HepG2 (cell line): ENCODE results near the gene CCDC158. TPM values are rescaled to one million over a fixed set of nuclear protein-coding genes. Genes with fewer than 3 reads are reported as not detected.

ENCODE experiments used
- ATAC-seq: fragments of 200-7000 bp; cut with Tn5 transposase; 3 replicates; pipeline ENCODE4 v1.9.1; 2020; ENCODE audit warnings: mild to moderate bottlenecking, moderate library complexity
- BruUV-seq: library from RNA; stranded (reverse); fragments of 400-500 nt; replicated peaks from 2 replicates; lab custom pipeline; 2021; lab: Mats Ljungman, UMichigan
- CTCF ChIA-PET: fragments of 300-600 bp; formaldehyde crosslinking; extraction: SDS; loops from one replicate; lab custom pipeline; 2021; ENCODE audit warnings: low total read pairs, inconsistent platforms, low intra/inter-chr PET ratio; lab: Yijun Ruan, JAX
- POLR2A ChIA-PET: fragments of 350-600 bp; sonication (Branson Sonifier 250); formaldehyde crosslinking; loops from one replicate; lab custom pipeline; 2020; ENCODE audit warnings: antibody characterized with exemption, inconsistent platforms; lab: Yijun Ruan, JAX
- DNase-seq: peaks from one replicate; pipeline ENCODE4 v3.0.0-alpha.2; 2015; ENCODE audit warnings: low spot score
- FAIRE-seq: peaks from 3 replicates; lab custom pipeline; 2011; peaks lifted over from hg19 to GRCh38; lab: Jason Lieb, UNC
- H2AFZ ChIP-seq: one replicate; pipeline ENCODE4 v1.6.1; 2011; ENCODE audit warnings: low read length, inconsistent platforms
- H3K27ac ChIP-seq: fragments of 300-600 bp; 3 replicates; pipeline ENCODE4 v1.8.0; 2011; ENCODE audit warnings: mixed run types, mild to moderate bottlenecking, mixed read lengths, low read length, inconsistent platforms; ENCODE audit not compliant: insufficient read depth; ENCODE audit errors: extremely low read length
- H3K27me3 ChIP-seq, 2 experiments: fragments of 200-600 bp in 1 of 2; 2 replicates in 1 of 2; 3 replicates in 1 of 2; pipeline versions ENCODE4 v1.6.0 to v1.8.0; 2011; ENCODE audit warnings: low read length in 2 of 2, mild to moderate bottlenecking in 2 of 2, moderate library complexity in 2 of 2, inconsistent platforms in 1 of 2; ENCODE audit not compliant: insufficient read depth in 2 of 2, control insufficient read depth in 1 of 2
- H3K36me3 ChIP-seq, 2 experiments: fragments of 200-600 bp in 1 of 2; replicated peaks in 1 of 2; 2 replicates in 1 of 2; 3 replicates in 1 of 2; pipeline versions ENCODE4 v1.5.1 to v1.8.0; 2011; ENCODE audit warnings: low read length in 2 of 2, inconsistent platforms in 1 of 2; ENCODE audit not compliant: insufficient read depth in 2 of 2, control insufficient read depth in 1 of 2
- H3K4me1 ChIP-seq: 2 replicates; pipeline ENCODE4 v1.5.1; 2012; ENCODE audit warnings: low read length, inconsistent platforms; ENCODE audit not compliant: insufficient read depth
- H3K4me2 ChIP-seq: 2 replicates; pipeline ENCODE4 v1.6.0; 2011; ENCODE audit warnings: low read depth, low read length, inconsistent platforms
- H3K4me3 ChIP-seq, 3 experiments: fragments of 200-600 bp in 1 of 3; sonication (generic), shearing (Covaris generic) in 1 of 3; replicated peaks in 1 of 3; 2 replicates each; pipeline ENCODE4 v1.5.1; 2011 to 2016; ENCODE audit warnings: low read length in 3 of 3, inconsistent platforms in 2 of 3, low read depth in 2 of 3, mild to moderate bottlenecking in 2 of 3, control low read depth in 1 of 3, mixed read lengths in 1 of 3; ENCODE audit not compliant: insufficient read depth in 1 of 3
- H3K79me2 ChIP-seq: one replicate; pipeline ENCODE4 v1.6.1; 2011; ENCODE audit warnings: low read length, inconsistent platforms; ENCODE audit not compliant: insufficient read depth
- H3K9ac ChIP-seq: 2 replicates; pipeline ENCODE4 v1.6.0; 2011; ENCODE audit warnings: mild to moderate bottlenecking, low read depth, low read length, inconsistent platforms; ENCODE audit not compliant: insufficient read depth
- H3K9me3 ChIP-seq: 2 replicates; pipeline ENCODE4 v1.5.1; 2012; ENCODE audit warnings: mild to moderate bottlenecking, low read length
- H4K20me1 ChIP-seq: 2 replicates; pipeline ENCODE4 v1.6.0; 2011; ENCODE audit warnings: inconsistent platforms, mild to moderate bottlenecking, low read length, moderate library complexity; ENCODE audit not compliant: insufficient read depth
- CENPT ChIP-seq: sonication (generic); formaldehyde crosslinking; IDR thresholded peaks from 2 replicates; pipeline ENCODE4 v1.8.0; 2022; ENCODE audit warnings: low read depth, mild to moderate bottlenecking, moderate library complexity, missing genetic modification reagents
- CREM ChIP-seq, 2 experiments: sonication (generic) in 1 of 2; formaldehyde crosslinking in 1 of 2; IDR thresholded peaks; 2 replicates each; pipeline versions ENCODE4 v1.4.0 to v1.6.1; 2016 to 2020; ENCODE audit warnings: antibody characterized with exemption in 1 of 2, mild to moderate bottlenecking in 1 of 2, missing genetic modification reagents in 1 of 2
- NFE2L2 ChIP-seq: fragments of 150-350 bp; IDR thresholded peaks from 2 replicates; pipeline ENCODE4 v1.6.1; 2014; ENCODE audit warnings: low read length
- PLRG1 ChIP-seq: fragments of 450-650 bp; conservative IDR thresholded peaks from 2 replicates; pipeline ENCODE4 v1.6.1; 2016
- REL ChIP-seq: sonication (generic); formaldehyde crosslinking; conservative IDR thresholded peaks from 2 replicates; pipeline ENCODE4 v1.8.0; 2022; ENCODE audit warnings: mild to moderate bottlenecking, missing genetic modification reagents, moderate library complexity
- RFX5 ChIP-seq: IDR thresholded peaks from 2 replicates; pipeline ENCODE4 v1.6.1; 2011; ENCODE audit warnings: low read depth, low read length, improper control_type of control experiment
- TP53 ChIP-seq: sonication (generic); formaldehyde crosslinking; conservative IDR thresholded peaks from 2 replicates; pipeline ENCODE4 v1.4.0; 2020; ENCODE audit warnings: missing genetic modification reagents
- ZNF597 ChIP-seq: sonication (generic); formaldehyde crosslinking; IDR thresholded peaks from 2 replicates; pipeline ENCODE4 v1.5.0; 2020; ENCODE audit warnings: missing genetic modification reagents
- ZNF772 ChIP-seq: sonication (generic); formaldehyde crosslinking; IDR thresholded peaks from 2 replicates; pipeline ENCODE4 v1.5.0; 2020; ENCODE audit warnings: mild to moderate bottlenecking, missing genetic modification reagents
- ZNF839 ChIP-seq: sonication (generic); formaldehyde crosslinking; IDR thresholded peaks from 2 replicates; pipeline ENCODE4 v1.4.0; 2020; ENCODE audit warnings: missing genetic modification reagents, mild to moderate bottlenecking, borderline replicate concordance
- WGBS: methylation state at CpG from one replicate; pipeline ENCODE4 v1.1.6; 2017; ENCODE audit warnings: low lambda C conversion rate; 5-methylcytosine and 5-hydroxymethylcytosine counted together
- in situ Hi-C: cut with HindIII; loops from 2 replicates; pipeline ENCODE4 v1.10.0; 2017; ENCODE audit warnings: low pct_unique_long_range_greater_than_20kb; ENCODE audit not compliant: extremely low pct_ligation_motif_present
- intact Hi-C: fragments of 100-400 bp; cut with micrococcal nuclease; formaldehyde crosslinking; loops from one replicate; pipeline ENCODE4 v1.10.0; 2022; ENCODE audit not compliant: unreplicated experiment
- polyA plus RNA-seq, 8 experiments: library from polyadenylated mRNA; depleted of rRNA in 3 of 8; stranded (reverse) in 7 of 8; unstranded in 1 of 8; fragments of >200 nt; fragmentation: Illumina TruSeq in 4 of 8; extraction: Trizol in 4 of 8; gene quantifications; 2 replicates each; pipeline versions ENCODE4 v1.2.1 to v1.2.3, GENCODE V29; 2011 to 2016; ENCODE audit warnings: low read depth in 4 of 8, missing spikeins in 1 of 8, mixed read lengths in 1 of 8; ENCODE audit not compliant: insufficient read depth in 1 of 8
- total RNA-seq, 5 experiments: library from RNA; depleted of rRNA; stranded (reverse); fragments of >200 nt; fragmentation: Illumina TruSeq; extraction: Trizol; gene quantifications; 2 replicates each; pipeline ENCODE4 v1.2.3, GENCODE V29; 2016; ENCODE audit warnings: low read depth in 1 of 5
- TF ChIP-seq, protein P1 (sequence below): sonication (generic); formaldehyde crosslinking; IDR thresholded peaks from 2 replicates; pipeline ENCODE4 v1.5.0; 2020; ENCODE audit warnings: missing genetic modification reagents, mild to moderate bottlenecking, borderline replicate concordance
- TF ChIP-seq, protein P2 (sequence below): sonication (generic); formaldehyde crosslinking; IDR thresholded peaks from 2 replicates; pipeline ENCODE4 v1.4.0; 2020; ENCODE audit warnings: missing genetic modification reagents

CCDC158 gene
- total and polyA plus RNA-seq, 2 of the 13 experiments (the other 11 are each of a cell fraction or from before 2014, with no cell fraction given): not detected

- Histone ChIP-seq H4K20me1 (no peaks in the 10 kb centered on the region), H3K27ac (no peak overlapping the region), H3K4me2 (no peak overlapping the region), H3K27me3 (no peaks in the 10 kb centered on the region; a peak in 1 of 5 replicates), H2AFZ (no peak overlapping the region), H3K9ac (no peak overlapping the region), H3K9me3 (no peaks in the 10 kb centered on the region), H3K36me3 (no peaks in the 10 kb centered on the region), H3K4me1 (peaks cover 41% of the 10 kb centered on the region), H3K4me3 (no peak overlapping the region), H3K79me2 (no peaks in the 10 kb centered on the region)
- DNase-seq: no peak
- ATAC-seq: peak; percentile 56; the same call in 2 of the 3 replicates
- TF ChIP-seq ZNF772: no peak
- 0 out of 2 replicates have a peak, but pooled peaks have one; percentile 15 for TF ChIP-seq NFE2L2
- no peak for TF ChIP-seq TP53 (CRISPR knock-in tag)
- in situ Hi-C loops: no loop called here
- ChIA-PET POLR2A (interaction anchor here (1.0 to 1.5 kb wide), 2 partner anchors 10 to 39 kb away, joined by 3 to 4 read pairs; no protein-coding TSS in a partner anchor), CTCF (no interaction called here)
- intact Hi-C loops: no loop called here
- 5% methylated on average over 3 of the region's 3 CpGs for WGBS
- BruUV-seq: no TSS peak
- no peak for FAIRE-seq
These were observed 154.3 kb downstream of the CCDC158 start for GRCh38 chr4:76266627-76267026.

DNA sequence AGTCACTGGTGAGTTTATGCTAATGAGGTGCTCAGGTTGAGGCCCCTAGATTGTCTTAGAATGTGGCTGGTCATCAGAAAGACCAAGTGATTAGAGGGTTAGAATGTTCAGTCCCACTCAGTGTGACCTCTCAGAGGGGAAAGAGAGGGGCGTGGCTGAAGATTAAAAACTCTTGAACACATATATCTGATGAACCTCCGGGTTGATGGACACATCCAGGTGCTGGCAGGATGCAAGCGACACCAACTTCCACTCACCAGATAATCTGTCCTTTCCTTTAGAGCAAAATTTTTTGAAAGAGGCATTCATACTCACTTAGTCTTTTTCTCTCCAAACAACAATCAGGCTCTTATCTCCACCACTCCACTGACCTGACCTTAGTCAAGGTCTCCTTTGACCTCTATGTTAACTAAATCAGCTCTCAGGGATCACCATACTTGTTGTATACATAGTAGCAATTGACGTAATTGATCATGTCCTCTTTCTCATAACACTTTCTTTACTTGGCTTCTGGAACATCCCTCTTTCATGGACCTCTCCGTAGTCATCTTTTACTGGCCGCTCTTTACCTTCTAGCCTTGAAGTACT, 155.2 kb downstream of the CCDC158 start:
- peak; percentile 48 for FAIRE-seq
- intact Hi-C loops (no loop called here), in situ Hi-C loops (no loop called here)
- BruUV-seq: no TSS peak
- WGBS: 17% methylated on average over 6 of the region's 6 CpGs
- Histone ChIP-seq H2AFZ (no peak overlapping the region), H3K4me2 (peak overlapping the region; percentile 28), H3K9me3 (no peaks in the 10 kb centered on the region), H4K20me1 (no peaks in the 10 kb centered on the region), H3K79me2 (no peaks in the 10 kb centered on the region), H3K9ac (no peak overlapping the region), H3K4me1 (peaks cover 39% of the 10 kb centered on the region), H3K36me3 (no peaks in the 10 kb centered on the region), H3K4me3 (no peak overlapping the region), H3K27ac (no peak overlapping the region), H3K27me3 (no peaks in the 10 kb centered on the region; a peak in 1 of 5 replicates)
- peak; percentile 61 for DNase-seq
- POLR2A ChIA-PET: interaction anchor here (1.0 to 1.5 kb wide), 2 partner anchors 9 to 40 kb away, joined by 3 to 4 read pairs; no protein-coding TSS in a partner anchor
- ATAC-seq: peak; percentile 79
- CTCF ChIA-PET: no interaction called here
- TF ChIP-seq PLRG1 (no peak), RFX5 (no peak), REL (CRISPR knock-in tag) (no peak), CREM (IDR thresholded peaks at IDR 0.05) (no peak), CREM (CRISPR knock-in tag; IDR thresholded peaks at IDR 0.05) (no peak), CENPT (CRISPR knock-in tag) (no peak), ZNF597 (CRISPR knock-in tag) (no peak), ZNF839 (CRISPR knock-in tag) (no peak)
- TF ChIP-seq, protein P1, sequence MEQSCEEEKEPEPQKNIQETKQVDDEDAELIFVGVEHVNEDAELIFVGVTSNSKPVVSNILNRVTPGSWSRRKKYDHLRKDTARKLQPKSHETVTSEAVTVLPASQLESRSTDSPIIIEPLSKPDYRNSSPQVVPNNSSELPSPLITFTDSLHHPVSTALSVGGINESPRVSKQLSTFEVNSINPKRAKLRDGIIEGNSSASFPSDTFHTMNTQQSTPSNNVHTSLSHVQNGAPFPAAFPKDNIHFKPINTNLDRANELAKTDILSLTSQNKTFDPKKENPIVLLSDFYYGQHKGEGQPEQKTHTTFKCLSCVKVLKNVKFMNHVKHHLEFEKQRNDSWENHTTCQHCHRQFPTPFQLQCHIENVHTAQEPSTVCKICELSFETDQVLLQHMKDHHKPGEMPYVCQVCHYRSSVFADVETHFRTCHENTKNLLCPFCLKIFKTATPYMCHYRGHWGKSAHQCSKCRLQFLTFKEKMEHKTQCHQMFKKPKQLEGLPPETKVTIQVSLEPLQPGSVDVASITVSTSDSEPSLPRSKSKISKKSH (CRISPR knock-in tag): no peak
- TF ChIP-seq, protein P2, sequence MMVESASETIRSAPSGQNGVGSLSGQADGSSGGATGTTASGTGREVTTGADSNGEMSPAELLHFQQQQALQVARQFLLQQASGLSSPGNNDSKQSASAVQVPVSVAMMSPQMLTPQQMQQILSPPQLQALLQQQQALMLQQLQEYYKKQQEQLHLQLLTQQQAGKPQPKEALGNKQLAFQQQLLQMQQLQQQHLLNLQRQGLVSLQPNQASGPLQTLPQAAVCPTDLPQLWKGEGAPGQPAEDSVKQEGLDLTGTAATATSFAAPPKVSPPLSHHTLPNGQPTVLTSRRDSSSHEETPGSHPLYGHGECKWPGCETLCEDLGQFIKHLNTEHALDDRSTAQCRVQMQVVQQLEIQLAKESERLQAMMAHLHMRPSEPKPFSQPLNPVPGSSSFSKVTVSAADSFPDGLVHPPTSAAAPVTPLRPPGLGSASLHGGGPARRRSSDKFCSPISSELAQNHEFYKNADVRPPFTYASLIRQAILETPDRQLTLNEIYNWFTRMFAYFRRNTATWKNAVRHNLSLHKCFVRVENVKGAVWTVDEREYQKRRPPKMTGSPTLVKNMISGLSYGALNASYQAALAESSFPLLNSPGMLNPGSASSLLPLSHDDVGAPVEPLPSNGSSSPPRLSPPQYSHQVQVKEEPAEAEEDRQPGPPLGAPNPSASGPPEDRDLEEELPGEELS: peak; percentile 47
